ENCODE measurements around the gene IL1B.

- TF ChIP-seq EZH2 (IDR thresholded peaks at IDR 0.05), result no peak
- no peak for TF ChIP-seq POLR2AphosphoS5 (IDR thresholded peaks at IDR 0.05; ENCODE audit: borderline replicate concordance, low read depth, low read length)
- no peak for TF ChIP-seq FOXP2 (optimal IDR thresholded peaks at IDR 0.05; ENCODE audit: control extremely low read depth, extremely low read length, insufficient read depth)
Observed at GRCh38 chr2:112884869-112885505, 48.4 kb upstream of the IL1B start.

Data from SK-N-MC (cell line).